K562 (cell line): ENCODE results near the gene ZMYND8. TPM values are rescaled to one million over a fixed set of nuclear protein-coding genes. Genes with fewer than 3 reads are reported as not detected.

ENCODE experiments used
- BHLHE40 ChIP-seq: IDR thresholded peaks from 2 replicates; pipeline ENCODE4 v1.6.1; 2011; ENCODE audit warnings: low read length, improper control_type of control experiment
- BRD9 ChIP-seq: fragments of 450-650 bp; IDR thresholded peaks from 2 replicates; pipeline ENCODE4 v1.6.1; 2018; ENCODE audit warnings: low read depth; ENCODE audit not compliant: partially characterized antibody
- EWSR1 ChIP-seq: fragments of 450-650 bp; IDR thresholded peaks from 2 replicates; pipeline ENCODE4 v1.6.1; 2018; ENCODE audit warnings: borderline replicate concordance, mild to moderate bottlenecking, low read depth, moderate library complexity; ENCODE audit not compliant: partially characterized antibody
- FOXA3 ChIP-seq, 2 experiments: fragments of 450-650 bp in 1 of 2; sonication (generic) in 1 of 2; formaldehyde crosslinking; IDR thresholded peaks in 1 of 2; conservative IDR thresholded peaks in 1 of 2; 2 replicates each; pipeline versions ENCODE4 v1.4.0 to v1.8.0; 2020 to 2022; ENCODE audit warnings: mild to moderate bottlenecking in 2 of 2, missing genetic modification reagents in 1 of 2
- HNRNPH1 ChIP-seq: fragments of 200-400 bp; formaldehyde crosslinking; optimal IDR thresholded peaks from 2 replicates; pipeline ENCODE3; 2017; ENCODE audit warnings: low read depth, mild to moderate bottlenecking, low read length, moderate library complexity
- JUND ChIP-seq, 2 experiments: IDR thresholded peaks; 2 replicates in 1 of 2; 3 replicates in 1 of 2; pipeline ENCODE4 v1.6.1; 2011; ENCODE audit warnings: borderline replicate concordance in 2 of 2, low read depth in 2 of 2, low read length in 2 of 2, improper control_type of control experiment in 1 of 2, missing biosample characterization in 1 of 2, missing genetic modification characterization in 1 of 2, missing genetic modification reagents in 1 of 2
- MYC ChIP-seq, 2 experiments: fragments of 250-450 bp in 1 of 2; sonication (Bioruptor Pico) in 1 of 2; IDR thresholded peaks; 2 replicates each; pipeline versions ENCODE4 v1.5.1 to v1.6.1; 2012 to 2021; ENCODE audit warnings: low read depth in 2 of 2, borderline replicate concordance in 1 of 2, improper control_type of control experiment in 1 of 2, low read length in 1 of 2, mild to moderate bottlenecking in 1 of 2, moderate library complexity in 1 of 2
- RAD21 ChIP-seq, 2 experiments: fragments of 250-450 bp in 1 of 2; fragments of 450-650 bp in 1 of 2; sonication (Bioruptor Pico) in 1 of 2; formaldehyde crosslinking in 1 of 2; IDR thresholded peaks in 1 of 2; conservative IDR thresholded peaks in 1 of 2; 2 replicates each; pipeline versions ENCODE4 v1.4.0 to v1.8.0; 2020 to 2022; ENCODE audit warnings: mild to moderate bottlenecking in 2 of 2, moderate library complexity in 1 of 2
- RFX5 ChIP-seq: IDR thresholded peaks from 2 replicates; pipeline ENCODE4 v1.6.1; 2011; ENCODE audit warnings: low read depth, mild to moderate bottlenecking, improper control_type of control experiment, low read length
- SETDB1 ChIP-seq: IDR thresholded peaks from one replicate; pipeline ENCODE4 v1.6.1; 2012; ENCODE audit warnings: low read length, control low read depth, inconsistent platforms
- SMC3 ChIP-seq: conservative IDR thresholded peaks from 2 replicates; pipeline ENCODE4 v1.6.1; 2011; ENCODE audit warnings: low read depth, low read length, improper control_type of control experiment; ENCODE audit not compliant: insufficient read depth
- TEAD1 ChIP-seq, 2 experiments: fragments of 450-650 bp in 1 of 2; sonication (generic) in 1 of 2; formaldehyde crosslinking; IDR thresholded peaks; 2 replicates each; pipeline versions ENCODE4 v1.4.0 to v1.8.0; 2020 to 2022; ENCODE audit warnings: mild to moderate bottlenecking in 2 of 2, missing genetic modification reagents in 1 of 2
- polyA plus RNA-seq, 8 experiments: library from polyadenylated mRNA; depleted of rRNA in 4 of 8; stranded (reverse) in 5 of 8; unstranded in 3 of 8; fragments of >200 nt; fragmentation: Nextera tagmentation in 2 of 8; fragmentation: Illumina TruSeq in 1 of 8; extraction: Ambion mirVana in 2 of 8; extraction: Trizol in 1 of 8; gene quantifications; 2 replicates each; pipeline versions ENCODE4 v1.2.1 to v1.2.3, GENCODE V29; 2011 to 2014; ENCODE audit warnings: inconsistent platforms in 1 of 8, missing spikeins in 1 of 8
- total RNA-seq, 7 experiments: library from RNA; depleted of rRNA in 6 of 7; stranded (reverse); fragments of >200 nt in 6 of 7; fragmentation: Illumina TruSeq in 2 of 7; extraction: Trizol in 2 of 7; gene quantifications; 2 replicates each; pipeline versions ENCODE4 v1.2.1 to v1.2.3, GENCODE V29; 2011 to 2021; ENCODE audit warnings: low replicate concordance in 1 of 7
- TF ChIP-seq, protein P1 (sequence below): sonication (generic); formaldehyde crosslinking; IDR thresholded peaks from 2 replicates; pipeline ENCODE4 v1.8.1; 2023; ENCODE audit warnings: mild to moderate bottlenecking, missing genetic modification reagents
- TF ChIP-seq, protein P2 (sequence below), 2 experiments: IDR thresholded peaks; 2 replicates each; pipeline ENCODE4 v1.6.1; 2011; ENCODE audit warnings: borderline replicate concordance in 1 of 2, control low read depth in 1 of 2, low read depth in 1 of 2, low read length in 1 of 2, mild to moderate bottlenecking in 1 of 2, mixed read lengths in 1 of 2, moderate library complexity in 1 of 2; ENCODE audit not compliant: insufficient read depth in 1 of 2, insufficient read length in 1 of 2, poor library complexity in 1 of 2, severe bottlenecking in 1 of 2; ENCODE audit errors: extremely low read depth in 1 of 2

Gene ZMYND8
- total and polyA plus RNA-seq, 9 of the 15 experiments (the other 6 are each of a cell fraction or from before 2014, with no cell fraction given): 31.8 to 148 (median 71.9) TPM

DNA sequence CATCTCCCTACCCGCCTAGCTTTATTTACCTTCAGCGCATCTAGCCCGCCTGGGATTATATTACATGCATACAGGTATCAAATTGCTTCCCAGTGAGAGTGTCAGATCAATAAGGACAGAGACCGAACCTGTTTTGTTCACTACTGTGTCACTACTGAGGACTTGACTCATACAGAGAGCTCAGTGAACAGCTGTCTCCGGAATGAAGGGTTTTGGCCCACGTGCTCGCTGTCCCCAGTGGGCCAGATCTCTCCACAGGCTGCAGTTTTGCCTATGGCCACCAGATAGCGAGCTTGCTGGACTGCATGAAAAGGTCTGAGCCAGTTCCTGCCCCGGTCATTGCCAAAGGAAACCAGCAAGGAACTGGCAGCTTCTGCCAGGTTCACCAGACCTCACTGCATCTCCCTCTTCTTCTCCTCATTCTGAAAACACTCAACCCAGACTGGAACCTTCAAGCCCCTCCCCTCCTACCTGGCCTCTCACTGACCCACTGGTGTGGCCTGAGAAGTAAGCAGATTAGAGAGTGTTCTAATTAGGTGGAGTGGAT lies 150.8 kb downstream of the ZMYND8 start (continued):
- TF ChIP-seq, protein P1, sequence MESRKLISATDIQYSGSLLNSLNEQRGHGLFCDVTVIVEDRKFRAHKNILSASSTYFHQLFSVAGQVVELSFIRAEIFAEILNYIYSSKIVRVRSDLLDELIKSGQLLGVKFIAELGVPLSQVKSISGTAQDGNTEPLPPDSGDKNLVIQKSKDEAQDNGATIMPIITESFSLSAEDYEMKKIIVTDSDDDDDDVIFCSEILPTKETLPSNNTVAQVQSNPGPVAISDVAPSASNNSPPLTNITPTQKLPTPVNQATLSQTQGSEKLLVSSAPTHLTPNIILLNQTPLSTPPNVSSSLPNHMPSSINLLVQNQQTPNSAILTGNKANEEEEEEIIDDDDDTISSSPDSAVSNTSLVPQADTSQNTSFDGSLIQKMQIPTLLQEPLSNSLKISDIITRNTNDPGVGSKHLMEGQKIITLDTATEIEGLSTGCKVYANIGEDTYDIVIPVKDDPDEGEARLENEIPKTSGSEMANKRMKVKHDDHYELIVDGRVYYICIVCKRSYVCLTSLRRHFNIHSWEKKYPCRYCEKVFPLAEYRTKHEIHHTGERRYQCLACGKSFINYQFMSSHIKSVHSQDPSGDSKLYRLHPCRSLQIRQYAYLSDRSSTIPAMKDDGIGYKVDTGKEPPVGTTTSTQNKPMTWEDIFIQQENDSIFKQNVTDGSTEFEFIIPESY (CRISPR knock-in tag): peak; percentile 71
- TF ChIP-seq EWSR1 (peak; percentile 9), SETDB1 (no peak), MYC (IDR thresholded peaks at IDR 0.05; ENCODE audit: low read depth, low read length) (peak; percentile 80), MYC (CRISPR knock-in tag; IDR thresholded peaks at IDR 0.05; ENCODE audit: borderline replicate concordance, low read depth) (no peak), SMC3 (0 out of 2 replicates have a peak, but pooled peaks have one; percentile 32), HNRNPH1 (no peak), JUND (IDR thresholded peaks at IDR 0.05; ENCODE audit: borderline replicate concordance, low read depth, low read length) (0 out of 2 replicates have a peak, but pooled peaks have one; percentile 11), JUND (tag; IDR thresholded peaks at IDR 0.05; ENCODE audit: borderline replicate concordance, low read depth, low read length) (no peak; the same call in 2 of the 3 replicates), BRD9 (peak; percentile 39), RFX5 (no peak), FOXA3 (CRISPR knock-in tag; conservative IDR thresholded peaks at IDR 0.05 in 1 of 2, IDR thresholded peaks at IDR 0.05 in 1 of 2) (no peak), BHLHE40 (0 out of 2 replicates have a peak, but pooled peaks have one; percentile 32), RAD21 (CRISPR knock-in tag; conservative IDR thresholded peaks at IDR 0.05 in 1 of 2, IDR thresholded peaks at IDR 0.05 in 1 of 2) (peak; percentile 22 to 68; a peak in 3 of 4 replicates), TEAD1 (CRISPR knock-in tag; IDR thresholded peaks at IDR 0.05) (0 out of 4 replicates have a peak, but pooled peaks of 1 of the 2 experiments have one; percentile 21)
- TF ChIP-seq, protein P2, sequence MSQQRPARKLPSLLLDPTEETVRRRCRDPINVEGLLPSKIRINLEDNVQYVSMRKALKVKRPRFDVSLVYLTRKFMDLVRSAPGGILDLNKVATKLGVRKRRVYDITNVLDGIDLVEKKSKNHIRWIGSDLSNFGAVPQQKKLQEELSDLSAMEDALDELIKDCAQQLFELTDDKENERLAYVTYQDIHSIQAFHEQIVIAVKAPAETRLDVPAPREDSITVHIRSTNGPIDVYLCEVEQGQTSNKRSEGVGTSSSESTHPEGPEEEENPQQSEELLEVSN (IDR thresholded peaks at IDR 0.05; ENCODE audit: borderline replicate concordance in 1 of 2, extremely low read depth in 1 of 2, insufficient read depth in 1 of 2, insufficient read length in 1 of 2, low read depth in 1 of 2, low read length in 1 of 2, poor library complexity in 1 of 2, severe bottlenecking in 1 of 2): peak in 1 of 2 experiments; percentile 38
- TF ChIP-seq, all 486 proteins: peak for 25
